Astrocyte of the spinal cord (primary cell): ENCODE data around the gene OR11G2.
"Not testable (repeated sequence)": the region's sequence is repeated elsewhere in the genome, so short reads cannot be mapped to it uniquely, and the experiment has no call there.

ENCODE experiments used
- DNase-seq: peaks from one replicate; pipeline ENCODE4 v3.0.0; 2011; ENCODE audit warnings: low read depth, low spot score
- H3K4me3 ChIP-seq: 2 replicates; pipeline ENCODE4 v1.5.1; 2011; ENCODE audit warnings: low read depth, mild to moderate bottlenecking, low read length, moderate library complexity
- CTCF ChIP-seq: IDR thresholded peaks from 2 replicates; pipeline ENCODE4 v1.5.1; 2012; ENCODE audit warnings: low read depth, mild to moderate bottlenecking, low read length, inconsistent platforms
- in situ Hi-C: cut with HindIII; loops from 2 replicates; pipeline ENCODE4 v1.10.0; 2017; ENCODE audit warnings: low sequenced_read_pairs

The OR11G2 gene

GRCh38 chr14:20195911-20196310 lies 5.2 kb downstream of the OR11G2 start:
- in situ Hi-C loops: no loop called here
- H3K4me3 ChIP-seq: no peak overlapping the region
- DNase-seq: no peak
- no peak for TF ChIP-seq CTCF

GRCh38 chr14:20197459-20197858 lies 6.8 kb downstream of the OR11G2 start:
- no peak for TF ChIP-seq CTCF
- in situ Hi-C loops: no loop called here
- H3K4me3 ChIP-seq: no peak overlapping the region
- no peak for DNase-seq

- DNase-seq: no peak
- in situ Hi-C loops: no loop called here
- H3K4me3 ChIP-seq: no peak overlapping the region
- no peak for TF ChIP-seq CTCF
Measured at GRCh38 chr14:20198991-20199390, 8.3 kb downstream of the OR11G2 start.

- in situ Hi-C loops: no loop called here
- no peak for TF ChIP-seq CTCF
- no peak overlapping the region for H3K4me3 ChIP-seq
- DNase-seq: no peak
Measured at GRCh38 chr14:20204721-20205120, 14.0 kb downstream of the OR11G2 start.

- no peak for TF ChIP-seq CTCF
- H3K4me3 ChIP-seq: no peak overlapping the region
- no peak for DNase-seq
- in situ Hi-C loops: no loop called here
Measured at GRCh38 chr14:20209595-20209994, 18.9 kb downstream of the OR11G2 start.

GRCh38 chr14:20212406-20212805 lies 21.7 kb downstream of the OR11G2 start:
- DNase-seq, in situ Hi-C loops, H3K4me3 ChIP-seq: not testable (repeated sequence)

GRCh38 chr14:20215196-20215595 lies 24.5 kb downstream of the OR11G2 start:
- H3K4me3 ChIP-seq: no peak overlapping the region
- no peak for DNase-seq
- in situ Hi-C loops: no loop called here
- no peak for TF ChIP-seq CTCF
